ENCODE measurements around the gene PLCD3.

- no peak for TF ChIP-seq REST (IDR thresholded peaks at IDR 0.05; ENCODE audit: insufficient replicate concordance, low read depth)
- TF ChIP-seq CTCF (IDR thresholded peaks at IDR 0.05; ENCODE audit: insufficient read depth, low read length): no peak
- no peak for TF ChIP-seq GABPA (IDR thresholded peaks at IDR 0.05; ENCODE audit: low read depth)
These were observed 58.8 kb downstream of the PLCD3 start for GRCh38 chr17:45073414-45074070.
